NCI-H748 treated with DMSO at 0.1 percent for 48 hours (cell line): Measurements from ENCODE around the gene C1QTNF7.

Experiments used
- DNase-seq: peaks from one replicate; lab custom pipeline; 2025; lab: John Stamatoyannopoulos, UW

C1QTNF7 gene

GRCh38 chr4:15414551-15415091 is 13.2 kb upstream of the C1QTNF7 start:
- DNase-seq = no peak

GRCh38 chr4:15416357-15417232 is 11.2 kb upstream of the C1QTNF7 start:
- no peak for DNase-seq

- no peak for DNase-seq
Measured at GRCh38 chr4:15417233-15417660, 10.6 kb upstream of the C1QTNF7 start.

GRCh38 chr4:15418956-15419355 is 8.9 kb upstream of the C1QTNF7 start:
- no peak for DNase-seq

- no peak for DNase-seq
Measured at GRCh38 chr4:15420642-15421041, 7.2 kb upstream of the C1QTNF7 start.

- DNase-seq = no peak
Measured at GRCh38 chr4:15423285-15423711, 4.5 kb upstream of the C1QTNF7 start.

GRCh38 chr4:15425520-15425919 is 2.3 kb upstream of the C1QTNF7 start:
- no peak for DNase-seq

GRCh38 chr4:15427161-15427560 is 672 bp upstream of the C1QTNF7 start:
- DNase-seq = no peak

- DNase-seq = no peak
Measured at GRCh38 chr4:15428611-15429010, 778 bp downstream of the C1QTNF7 start.

- DNase-seq = no peak
Measured at GRCh38 chr4:15434091-15434490, 6.3 kb downstream of the C1QTNF7 start.

- no peak for DNase-seq
Measured at GRCh38 chr4:15434676-15435075, 6.8 kb downstream of the C1QTNF7 start.

GRCh38 chr4:15436513-15436912 is 8.7 kb downstream of the C1QTNF7 start:
- DNase-seq = no peak

- DNase-seq = no peak
Measured at GRCh38 chr4:15438939-15439524, 11.2 kb downstream of the C1QTNF7 start.

- DNase-seq = no peak
Measured at GRCh38 chr4:15443371-15444160, 15.7 kb downstream of the C1QTNF7 start.

GRCh38 chr4:15444276-15444675 is 16.4 kb downstream of the C1QTNF7 start:
- no peak for DNase-seq

GRCh38 chr4:15444879-15445547 is 17.2 kb downstream of the C1QTNF7 start:
- no peak for DNase-seq

GRCh38 chr4:15451181-15451865 is 23.5 kb downstream of the C1QTNF7 start:
- no peak for DNase-seq

GRCh38 chr4:15451866-15452765 is 24.3 kb downstream of the C1QTNF7 start:
- DNase-seq = no peak

- DNase-seq = no peak
Measured at GRCh38 chr4:15455290-15455689, 27.5 kb downstream of the C1QTNF7 start.
